Smooth muscle cell (in vitro differentiated cells): Measurements from ENCODE around the gene CAMTA1. TPM values are rescaled to one million over a fixed set of nuclear protein-coding genes. Genes with fewer than 3 reads are reported as not detected.

Experiments used
- DNase-seq: peaks from one replicate; lab custom pipeline; 2025; ENCODE audit not compliant: unreplicated experiment; lab: John Stamatoyannopoulos, UW
- H2AFZ ChIP-seq: fragments of 200-600 bp; sonication (generic); 2 replicates; pipeline ENCODE4 v1.6.0; 2016; ENCODE audit warnings: antibody characterized with exemption, low read depth, mild to moderate bottlenecking
- H3F3A ChIP-seq: fragments of 200-600 bp; sonication (generic); 2 replicates; pipeline ENCODE4 v1.6.0; 2017; ENCODE audit warnings: antibody characterized with exemption, low read depth
- H3K27ac ChIP-seq: fragments of 200-600 bp; sonication (generic); 2 replicates; pipeline ENCODE4 v1.5.1; 2016; ENCODE audit warnings: low read depth, mild to moderate bottlenecking
- H3K27me3 ChIP-seq: fragments of 200-600 bp; sonication (generic); 2 replicates; pipeline ENCODE4 v1.6.1; 2016; ENCODE audit warnings: low read depth, mild to moderate bottlenecking
- H3K36me3 ChIP-seq: fragments of 200-600 bp; sonication (generic); 2 replicates; pipeline ENCODE4 v1.5.1; 2016; ENCODE audit warnings: low read depth
- H3K4me1 ChIP-seq: fragments of 200-600 bp; sonication (generic); 2 replicates; pipeline ENCODE4 v1.5.1; 2016; ENCODE audit warnings: low read depth
- H3K4me2 ChIP-seq: fragments of 200-600 bp; sonication (generic); 2 replicates; pipeline ENCODE4 v1.6.0; 2016; ENCODE audit warnings: mild to moderate bottlenecking
- H3K4me3 ChIP-seq: fragments of 200-600 bp; sonication (generic); 2 replicates; pipeline ENCODE4 v1.5.1; 2016; ENCODE audit warnings: mild to moderate bottlenecking
- H3K79me2 ChIP-seq: fragments of 200-600 bp; sonication (generic); 2 replicates; pipeline ENCODE4 v1.6.0; 2016; ENCODE audit warnings: low read depth, mild to moderate bottlenecking
- H3K9ac ChIP-seq: fragments of 200-600 bp; sonication (generic); 2 replicates; pipeline ENCODE4 v1.6.0; 2016; ENCODE audit warnings: low read depth
- H3K9me3 ChIP-seq: fragments of 200-600 bp; sonication (generic); replicated peaks from 2 replicates; pipeline ENCODE4 v1.5.1; 2016; ENCODE audit warnings: low read depth
- H4K20me1 ChIP-seq: fragments of 200-600 bp; sonication (generic); 2 replicates; pipeline ENCODE4 v1.6.0; 2016; ENCODE audit warnings: low read depth
- CTCF ChIP-seq: fragments of 200-600 bp; sonication (generic); IDR thresholded peaks from 2 replicates; pipeline ENCODE4 v1.5.1; 2017; ENCODE audit warnings: borderline replicate concordance, mild to moderate bottlenecking, antibody characterized with exemption; ENCODE audit not compliant: insufficient read depth, poor library complexity, severe bottlenecking
- WGBS: methylation state at CpG from one replicate; pipeline ENCODE4 v1.1.7; 2016; ENCODE audit warnings: low lambda C conversion rate; 5-methylcytosine and 5-hydroxymethylcytosine counted together
- polyA plus RNA-seq: library from polyadenylated mRNA; unstranded; fragments of >200 nt; fragmentation: Nextera tagmentation; extraction: Ambion mirVana; gene quantifications from 2 replicates; pipeline ENCODE4 v1.2.1, GENCODE V29; 2016
- total RNA-seq: library from RNA; depleted of rRNA; stranded (reverse); fragments of >200 nt; gene quantifications from 2 replicates; pipeline ENCODE4 v1.2.3, GENCODE V29; 2014

The CAMTA1 gene
- total and polyA plus RNA-seq, 2 experiments from 2014 or later = 139 to 145 TPM

GRCh38 chr1:7721940-7722669 is 936.9 kb downstream of the CAMTA1 start:
- H2AFZ ChIP-seq = no peak overlapping the region
- no peak overlapping the region for H3K27ac ChIP-seq
- no peak overlapping the region for H3K4me2 ChIP-seq
- no peak overlapping the region for H3K9ac ChIP-seq
- no peaks in the 10 kb centered on the region for H3K27me3 ChIP-seq
- no peaks in the 10 kb centered on the region for H3K9me3 ChIP-seq
- TF ChIP-seq CTCF = no peak
- H3F3A ChIP-seq = no peaks in the 10 kb centered on the region
- no peaks in the 10 kb centered on the region for H3K36me3 ChIP-seq
- DNase-seq = no peak
- H3K4me1 ChIP-seq = no peaks in the 10 kb centered on the region
- no peak overlapping the region for H3K4me3 ChIP-seq
- no peaks in the 10 kb centered on the region for H3K79me2 ChIP-seq
- 62% methylated on average over 5 of the region's 5 CpGs for WGBS
- H4K20me1 ChIP-seq = no peaks in the 10 kb centered on the region

GRCh38 chr1:7722670-7723012 is 937.4 kb downstream of the CAMTA1 start:
- WGBS = 94% methylated on average over 2 of the region's 2 CpGs
- no peak for TF ChIP-seq CTCF
- H3K9ac ChIP-seq = no peak overlapping the region

GRCh38 chr1:7726623-7727022 is 941.4 kb downstream of the CAMTA1 start:
- Histone ChIP-seq H3K4me3 (no peak overlapping the region), H3F3A (no peaks in the 10 kb centered on the region), H3K36me3 (no peaks in the 10 kb centered on the region), H3K4me1 (no peaks in the 10 kb centered on the region), H3K27me3 (no peaks in the 10 kb centered on the region), H3K9me3 (no peaks in the 10 kb centered on the region), H3K79me2 (no peaks in the 10 kb centered on the region), H3K9ac (no peak overlapping the region), H2AFZ (no peak overlapping the region), H3K27ac (no peak overlapping the region), H4K20me1 (no peaks in the 10 kb centered on the region), H3K4me2 (no peak overlapping the region)
- WGBS = 92% methylated on average over 7 of the region's 7 CpGs
- TF ChIP-seq CTCF = no peak
- DNase-seq = no peak

More at GRCh38 chr1:7722670-7723012, 937.4 kb downstream of the CAMTA1 start:
- H3K9me3 ChIP-seq = no peaks in the 10 kb centered on the region
- H3K4me3 ChIP-seq = no peak overlapping the region
- H3K4me1 ChIP-seq = no peaks in the 10 kb centered on the region
- H3K4me2 ChIP-seq = no peak overlapping the region
- no peak overlapping the region for H2AFZ ChIP-seq
- H3K36me3 ChIP-seq = no peaks in the 10 kb centered on the region
- H3K27ac ChIP-seq = no peak overlapping the region
- no peak for DNase-seq
- no peaks in the 10 kb centered on the region for H3K79me2 ChIP-seq
- no peaks in the 10 kb centered on the region for H4K20me1 ChIP-seq
- no peaks in the 10 kb centered on the region for H3K27me3 ChIP-seq
- no peaks in the 10 kb centered on the region for H3F3A ChIP-seq

- H3K36me3 ChIP-seq = no peaks in the 10 kb centered on the region
- no peaks in the 10 kb centered on the region for H3K9me3 ChIP-seq
- no peaks in the 10 kb centered on the region for H4K20me1 ChIP-seq
- no peaks in the 10 kb centered on the region for H3F3A ChIP-seq
- no peaks in the 10 kb centered on the region for H3K79me2 ChIP-seq
- H3K27me3 ChIP-seq = no peaks in the 10 kb centered on the region
- no peak for DNase-seq
- H2AFZ ChIP-seq = no peak overlapping the region
- WGBS = 84% methylated on average over 14 of the region's 14 CpGs
- H3K9ac ChIP-seq = no peak overlapping the region
- H3K4me1 ChIP-seq = no peaks in the 10 kb centered on the region
- no peak for TF ChIP-seq CTCF
- no peak overlapping the region for H3K4me2 ChIP-seq
- no peak overlapping the region for H3K27ac ChIP-seq
- H3K4me3 ChIP-seq = no peak overlapping the region
These were observed 942.7 kb downstream of the CAMTA1 start for GRCh38 chr1:7727809-7728471.
